Measurements from ENCODE around the gene METTL6.
"Not testable (repeated sequence)": the region's sequence is repeated elsewhere in the genome, so short reads cannot be mapped to it uniquely, and the experiment has no call there.

METTL6 gene

GRCh38 chr3:15427182-15427880 lies at the start of gene METTL6, which contains the start of gene EAF1:
Gene METTL6, minus strand, starts transcription at chr3:15427544. Its CDS starts 1,033 bp downstream, at chr3:15426511.
Gene EAF1, plus strand, starts transcription at chr3:15427598. Its CDS starts 182 bp downstream, at chr3:15427780.
- peak; percentile 80 to 83 for DNase-seq (ENCODE audit: low read depth in 2 of 2)

GRCh38 chr3:15476378-15476777 lies 49.0 kb upstream of the METTL6 start:
- DNase-seq (ENCODE audit: low read depth in 2 of 2) = no peak

- no peak for DNase-seq (ENCODE audit: low read depth in 2 of 2)
These were observed 47.8 kb upstream of the METTL6 start for GRCh38 chr3:15475161-15475560.

GRCh38 chr3:15471861-15472260 lies 44.5 kb upstream of the METTL6 start:
- no peak for DNase-seq (ENCODE audit: low read depth in 2 of 2)

GRCh38 chr3:15470849-15471248 lies 43.5 kb upstream of the METTL6 start:
- no peak for DNase-seq (ENCODE audit: low read depth in 2 of 2)

GRCh38 chr3:15470261-15470660 lies 42.9 kb upstream of the METTL6 start:
- DNase-seq (ENCODE audit: low read depth in 2 of 2) = no peak

- DNase-seq (ENCODE audit: low read depth in 2 of 2) = no peak
These were observed 40.2 kb upstream of the METTL6 start for GRCh38 chr3:15467227-15468181.

- no peak for DNase-seq (ENCODE audit: low read depth in 2 of 2)
These were observed 38.7 kb upstream of the METTL6 start for GRCh38 chr3:15465876-15466585.

GRCh38 chr3:15462451-15462850 lies 35.1 kb upstream of the METTL6 start:
- no peak for DNase-seq (ENCODE audit: low read depth in 2 of 2)

GRCh38 chr3:15460891-15461531 lies 33.7 kb upstream of the METTL6 start:
- DNase-seq (ENCODE audit: low read depth in 2 of 2) = no peak

- no peak for DNase-seq (ENCODE audit: low read depth in 2 of 2)
These were observed 31.0 kb upstream of the METTL6 start for GRCh38 chr3:15458212-15458780.

- DNase-seq (ENCODE audit: low read depth in 2 of 2) = not testable (repeated sequence)
These were observed 29.6 kb upstream of the METTL6 start for GRCh38 chr3:15456915-15457314.

GRCh38 chr3:15456321-15456720 lies 29.0 kb upstream of the METTL6 start:
- no peak for DNase-seq (ENCODE audit: low read depth in 2 of 2)

- no peak for DNase-seq (ENCODE audit: low read depth in 2 of 2)
These were observed 28.4 kb upstream of the METTL6 start for GRCh38 chr3:15455756-15456155.

GRCh38 chr3:15454965-15455364 lies 27.6 kb upstream of the METTL6 start:
- DNase-seq (ENCODE audit: low read depth in 2 of 2) = no peak

- DNase-seq (ENCODE audit: low read depth in 2 of 2) = no peak
These were observed 26.8 kb upstream of the METTL6 start for GRCh38 chr3:15453991-15454625.

GRCh38 chr3:15453501-15453900 lies 26.2 kb upstream of the METTL6 start:
- no peak for DNase-seq (ENCODE audit: low read depth in 2 of 2)

- no peak for DNase-seq (ENCODE audit: low read depth in 2 of 2)
These were observed 25.6 kb upstream of the METTL6 start for GRCh38 chr3:15452961-15453360.

- no peak for DNase-seq (ENCODE audit: low read depth in 2 of 2)
These were observed 24.8 kb upstream of the METTL6 start for GRCh38 chr3:15452156-15452555.

- no peak for DNase-seq (ENCODE audit: low read depth in 2 of 2)
These were observed 24.1 kb upstream of the METTL6 start for GRCh38 chr3:15451216-15452113.

Measured in stimulated activated CD4-positive, alpha-beta T cell treated with anti-CD3 and anti-CD28 coated beads, Interleukin-15, amount 100 ng/mL, for 48 hours (primary cell).